GM12892 (cell line): Measurements from ENCODE around the gene PAXX.

ENCODE experiments used
- POLR2A ChIP-seq: IDR thresholded peaks from 2 replicates; pipeline ENCODE4 v1.6.1; 2011; ENCODE audit warnings: low read depth, low read length, control low read depth
- POLR2AphosphoS5 ChIP-seq: IDR thresholded peaks from 2 replicates; pipeline ENCODE4 v1.6.1; 2011; ENCODE audit warnings: low read depth, low read length, control low read depth

- TF ChIP-seq POLR2A (no peak), POLR2AphosphoS5 (no peak)
Measured at GRCh38 chr9:136978073-136978864, 14.0 kb upstream of the PAXX start.
